ENCODE results near the gene SULT1C3. TPM values are rescaled to one million over a fixed set of nuclear protein-coding genes. Genes with fewer than 3 reads are reported as not detected.

Gene SULT1C3
- total and polyA plus RNA-seq, 2 of the 4 experiments (the other 2 are of a cell fraction), result not detected

GRCh38 chr2:108195133-108195439 is 44.7 kb upstream of the SULT1C3 start:
- dilution Hi-C loops (cut with HindIII; ENCODE audit: low sequenced_read_pairs, unreplicated experiment), result no loop called here
- Histone ChIP-seq H3K4me3 (ENCODE audit: insufficient read depth, low read depth, low read length) (no peak overlapping the region), H3K4me2 (ENCODE audit: low read depth, low read length) (no peak overlapping the region), H3K9ac (ENCODE audit: low read depth, low read length) (no peak overlapping the region), H2BK120ac (ENCODE audit: low read depth, low read length) (no peak overlapping the region), H2BK15ac (ENCODE audit: low read depth, low read length) (no peak overlapping the region), H4K91ac (ENCODE audit: insufficient read depth, low read depth, low read length) (no peak overlapping the region), H2AK9ac (replicated peaks; ENCODE audit: low read depth, low read length, poor library complexity) (no peak overlapping the region), H3K9me3 (ENCODE audit: control insufficient read depth, insufficient read depth, low read length) (no peaks in the 10 kb centered on the region), H3K4ac (ENCODE audit: low read depth, low read length) (no peak overlapping the region), H4K20me1 (ENCODE audit: insufficient read depth, low read length) (no peaks in the 10 kb centered on the region), H2AK5ac (ENCODE audit: low read depth, low read length) (no peak overlapping the region), H3K27ac (ENCODE audit: insufficient read depth, low read length) (no peak overlapping the region), H3K79me1 (ENCODE audit: low read depth in 1 of 2, low read length in 2 of 2) (no peaks in the 10 kb centered on the region), H2AFZ (replicated peaks; ENCODE audit: low read length, poor library complexity) (no peak overlapping the region), H3K14ac (replicated peaks; ENCODE audit: low read depth, low read length) (no peak overlapping the region), H2BK5ac (ENCODE audit: low read depth, low read length, poor library complexity, severe bottlenecking) (no peak overlapping the region), H3K4me1 (ENCODE audit: control insufficient read depth, insufficient read depth, low read length) (no peaks in the 10 kb centered on the region), H4K8ac (ENCODE audit: low read depth in 2 of 2, low read length in 2 of 2) (no peak overlapping the region), H4K5ac (ENCODE audit: low read depth, low read length) (no peak overlapping the region), H2BK20ac (ENCODE audit: low read depth, low read length) (no peak overlapping the region), H3K27me3 (ENCODE audit: control insufficient read depth, insufficient read depth, low read length) (peaks cover 3% of the 10 kb centered on the region; the same call in 1 of the 2 replicates), H3K9me1 (ENCODE audit: insufficient read depth, low read length) (no peaks in the 10 kb centered on the region), H3K23ac (ENCODE audit: low read depth, low read length) (no peak overlapping the region), H3K18ac (ENCODE audit: low read depth, low read length) (no peak overlapping the region), H3K36me3 (ENCODE audit: control insufficient read depth, insufficient read depth, low read length) (no peaks in the 10 kb centered on the region), H3K56ac (ENCODE audit: extremely low read depth, insufficient read depth, low read length) (no peak overlapping the region)
- no peak for TF ChIP-seq CHD1 (IDR thresholded peaks at IDR 0.05; ENCODE audit: low read depth, low read length)
- no peak for TF ChIP-seq USF2 (IDR thresholded peaks at IDR 0.05; ENCODE audit: low read depth, low read length)
- no peak for TF ChIP-seq POLR2A (IDR thresholded peaks at IDR 0.05; ENCODE audit: low read depth, low read length)
- TF ChIP-seq MAFK (IDR thresholded peaks at IDR 0.05; ENCODE audit: low read depth, low read length), result no peak
- no peak for TF ChIP-seq BHLHE40 (IDR thresholded peaks at IDR 0.05; ENCODE audit: low read depth, low read length)
- no peak for TF ChIP-seq NFE2L2 (IDR thresholded peaks at IDR 0.05; ENCODE audit: low read depth, low read length)
- TF ChIP-seq ELK1 (IDR thresholded peaks at IDR 0.05; ENCODE audit: borderline replicate concordance, low read depth, low read length), result no peak
- no peak for TF ChIP-seq MXI1 (IDR thresholded peaks at IDR 0.05; ENCODE audit: borderline replicate concordance, low read depth, low read length)
- TF ChIP-seq RAD21 (IDR thresholded peaks at IDR 0.05; ENCODE audit: low read length), result no peak
- TF ChIP-seq FOS (IDR thresholded peaks at IDR 0.05; ENCODE audit: low read depth, low read length), result no peak
- TF ChIP-seq SMC3 (IDR thresholded peaks at IDR 0.05; ENCODE audit: low read depth, low read length), result no peak
- TF ChIP-seq CTCF (conservative IDR thresholded peaks at IDR 0.05; ENCODE audit: low read depth, low read length), result no peak
- TF ChIP-seq RCOR1 (IDR thresholded peaks at IDR 0.05; ENCODE audit: insufficient replicate concordance, low read length), result no peak
- DNase-seq, result no peak
- intact Hi-C loops (cut with micrococcal nuclease), result loop anchor here (2.0 kb wide), 1 partner anchor 1556 kb away; no protein-coding TSS in a partner anchor
- ATAC-seq (ENCODE audit: low read depth), result no peak
- in situ Hi-C loops (cut with MboI; ENCODE audit: low sequenced_read_pairs), result loop anchor here (25.0 kb wide), 1 partner anchor 1558 kb away; no protein-coding TSS in a partner anchor
- no TSS peak for BruUV-seq (replicated peaks)
- ChIA-PET POLR2A (ENCODE audit: unreplicated experiment) (no interaction called here), CTCF (interaction anchor here (1.0 to 1.4 kb wide), 2 partner anchors 9 to 585 kb away, joined by 3 to 4 read pairs; no protein-coding TSS in a partner anchor)

All from IMR-90 (cell line).